Keratinocyte (primary cell): ENCODE measurements around the gene WLS. TPM values are rescaled to one million over a fixed set of nuclear protein-coding genes. Genes with fewer than 3 reads are reported as not detected.

Experiments used
- DNase-seq: peaks from one replicate; pipeline ENCODE4 v3.0.0-alpha.2; 2011; ENCODE audit warnings: low read depth, missing footprints, low spot score
- FAIRE-seq: peaks from 2 replicates; lab custom pipeline; 2011; peaks lifted over from hg19 to GRCh38; lab: Jason Lieb, UNC
- H2AFZ ChIP-seq: 2 replicates; pipeline ENCODE4 v1.6.0; 2012; ENCODE audit warnings: low read length, control low read depth, inconsistent platforms; ENCODE audit not compliant: control insufficient read depth
- H3K27ac ChIP-seq: 2 replicates; pipeline ENCODE4 v1.5.1; 2011; ENCODE audit warnings: low read length; ENCODE audit not compliant: control insufficient read depth, insufficient read depth
- H3K27me3 ChIP-seq: 3 replicates; pipeline ENCODE4 v1.6.0; 2011; ENCODE audit warnings: low read length; ENCODE audit not compliant: control insufficient read depth, insufficient read depth; ENCODE audit errors: extremely low read depth
- H3K36me3 ChIP-seq, 2 experiments: 2 replicates in 1 of 2; 3 replicates in 1 of 2; pipeline ENCODE4 v1.5.1; 2011; ENCODE audit warnings: low read length in 2 of 2, mild to moderate bottlenecking in 1 of 2; ENCODE audit not compliant: control insufficient read depth in 2 of 2, insufficient read depth in 2 of 2; ENCODE audit errors: extremely low read depth in 1 of 2
- H3K4me1 ChIP-seq: 3 replicates; pipeline ENCODE4 v1.5.1; 2011; ENCODE audit warnings: low read length; ENCODE audit not compliant: control insufficient read depth, insufficient read depth; ENCODE audit errors: extremely low read depth
- H3K4me2 ChIP-seq: 3 replicates; pipeline ENCODE4 v1.6.0; 2011; ENCODE audit warnings: low read depth, low read length; ENCODE audit not compliant: control insufficient read depth, insufficient read depth; ENCODE audit errors: extremely low read depth
- H3K4me3 ChIP-seq, 3 experiments: fragments of 200-600 bp in 1 of 3; sonication (generic) in 1 of 3; 2 replicates in 2 of 3; 3 replicates in 1 of 3; pipeline ENCODE4 v1.5.1; 2011 to 2016; ENCODE audit warnings: low read length in 3 of 3, mild to moderate bottlenecking in 3 of 3, control low read depth in 2 of 3, inconsistent platforms in 1 of 3, low read depth in 1 of 3, mixed read lengths in 1 of 3, mixed run types in 1 of 3, moderate library complexity in 1 of 3; ENCODE audit not compliant: control insufficient read depth in 2 of 3, insufficient read depth in 2 of 3; ENCODE audit errors: extremely low read depth in 1 of 3
- H3K79me2 ChIP-seq: 2 replicates; pipeline ENCODE4 v1.6.0; 2012; ENCODE audit warnings: low read length; ENCODE audit not compliant: control insufficient read depth, insufficient read depth
- H3K9ac ChIP-seq: 3 replicates; pipeline ENCODE4 v1.6.0; 2011; ENCODE audit warnings: low read length; ENCODE audit not compliant: control insufficient read depth, insufficient read depth; ENCODE audit errors: extremely low read depth
- H3K9me1 ChIP-seq: 3 replicates; pipeline ENCODE4 v1.6.0; 2011; ENCODE audit warnings: low read length; ENCODE audit not compliant: control insufficient read depth, insufficient read depth; ENCODE audit errors: extremely low read depth
- H3K9me3 ChIP-seq: 2 replicates; pipeline ENCODE4 v1.5.1; 2012; ENCODE audit warnings: low read depth, low read length; ENCODE audit not compliant: control insufficient read depth
- H4K20me1 ChIP-seq: 3 replicates; pipeline ENCODE4 v1.6.0; 2011; ENCODE audit warnings: low read length; ENCODE audit not compliant: control insufficient read depth, insufficient read depth; ENCODE audit errors: extremely low read depth
- EZH2 ChIP-seq: IDR thresholded peaks from one replicate; pipeline ENCODE4 v1.6.1; 2012; ENCODE audit warnings: inconsistent platforms, mild to moderate bottlenecking, low read length, moderate library complexity
- dilution Hi-C: fragments of 300-500 bp; cut with MboI; formaldehyde crosslinking; loops from one replicate; pipeline ENCODE4 v1.7.0; 2020; ENCODE audit warnings: low sequenced_read_pairs; ENCODE audit not compliant: extremely low pct_ligation_motif_present
- polyA plus RNA-seq, 5 experiments: library from polyadenylated mRNA; depleted of rRNA in 3 of 5; stranded (reverse) in 3 of 5; stranded (forward) in 1 of 5; unstranded in 1 of 5; fragments of >200 nt; gene quantifications; 1 replicate in 1 of 5; 2 replicates in 3 of 5; 3 replicates in 1 of 5; pipeline versions ENCODE4 v1.2.1 to v1.2.3, GENCODE V29; 2011 to 2012; ENCODE audit warnings: missing spikeins in 2 of 5, low read depth in 1 of 5, low replicate concordance in 1 of 5
- TF ChIP-seq, protein P1 (sequence below), 3 experiments: IDR thresholded peaks in 1 of 3; conservative IDR thresholded peaks in 1 of 3; optimal IDR thresholded peaks in 1 of 3; 2 replicates in 2 of 3; 3 replicates in 1 of 3; pipeline versions ENCODE3 to v1.5.1; 2011; ENCODE audit warnings: low read length in 3 of 3, mild to moderate bottlenecking in 3 of 3, moderate library complexity in 2 of 3, control low read depth in 1 of 3, inconsistent platforms in 1 of 3; ENCODE audit not compliant: insufficient read depth in 2 of 3; ENCODE audit errors: extremely low read depth in 1 of 3

WLS gene
- polyA plus RNA-seq, 1 donor (not counting 4 experiments of a cell fraction or from before 2014, with no cell fraction given) = 92.4 TPM

DNA sequence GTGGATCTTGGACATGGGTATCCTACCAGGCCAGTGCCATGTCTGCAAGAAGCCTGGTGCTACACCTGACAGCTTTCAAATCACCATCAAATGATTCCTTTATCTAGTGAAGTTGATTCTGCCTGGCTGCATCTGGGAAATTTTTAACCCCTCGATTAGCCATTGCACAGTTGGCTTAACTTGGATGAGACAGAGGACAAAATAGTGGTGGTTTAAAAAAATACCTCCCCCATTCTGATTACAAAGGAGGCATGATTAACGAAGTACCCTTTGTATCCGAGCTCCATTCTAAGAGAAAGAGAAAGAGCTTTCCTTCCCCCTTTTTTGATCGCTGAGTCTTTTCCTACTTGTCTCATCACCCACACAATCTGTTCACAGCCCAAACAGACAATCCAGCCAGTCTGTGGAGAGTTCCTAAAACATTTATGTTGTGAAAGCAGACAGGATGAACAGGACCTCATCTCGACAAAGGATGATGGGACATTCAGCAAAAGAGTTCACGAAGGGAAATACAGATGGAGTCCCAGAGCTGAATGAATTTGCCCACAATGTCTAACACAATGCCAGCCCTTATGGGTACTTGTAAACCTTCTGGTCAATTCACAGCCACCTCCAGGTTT, 20.5 kb downstream of the WLS start:
- no peaks in the 10 kb centered on the region for H4K20me1 ChIP-seq
- H3K9me1 ChIP-seq = no peaks in the 10 kb centered on the region
- H3K79me2 ChIP-seq = peaks cover 52% of the 10 kb centered on the region
- H3K9me3 ChIP-seq = no peaks in the 10 kb centered on the region
- H3K9ac ChIP-seq = no peak overlapping the region
- no peak for TF ChIP-seq EZH2
- TF ChIP-seq, protein P1, sequence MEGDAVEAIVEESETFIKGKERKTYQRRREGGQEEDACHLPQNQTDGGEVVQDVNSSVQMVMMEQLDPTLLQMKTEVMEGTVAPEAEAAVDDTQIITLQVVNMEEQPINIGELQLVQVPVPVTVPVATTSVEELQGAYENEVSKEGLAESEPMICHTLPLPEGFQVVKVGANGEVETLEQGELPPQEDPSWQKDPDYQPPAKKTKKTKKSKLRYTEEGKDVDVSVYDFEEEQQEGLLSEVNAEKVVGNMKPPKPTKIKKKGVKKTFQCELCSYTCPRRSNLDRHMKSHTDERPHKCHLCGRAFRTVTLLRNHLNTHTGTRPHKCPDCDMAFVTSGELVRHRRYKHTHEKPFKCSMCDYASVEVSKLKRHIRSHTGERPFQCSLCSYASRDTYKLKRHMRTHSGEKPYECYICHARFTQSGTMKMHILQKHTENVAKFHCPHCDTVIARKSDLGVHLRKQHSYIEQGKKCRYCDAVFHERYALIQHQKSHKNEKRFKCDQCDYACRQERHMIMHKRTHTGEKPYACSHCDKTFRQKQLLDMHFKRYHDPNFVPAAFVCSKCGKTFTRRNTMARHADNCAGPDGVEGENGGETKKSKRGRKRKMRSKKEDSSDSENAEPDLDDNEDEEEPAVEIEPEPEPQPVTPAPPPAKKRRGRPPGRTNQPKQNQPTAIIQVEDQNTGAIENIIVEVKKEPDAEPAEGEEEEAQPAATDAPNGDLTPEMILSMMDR (optimal IDR thresholded peaks at IDR 0.05 in 1 of 3, IDR thresholded peaks at IDR 0.05 in 1 of 3, conservative IDR thresholded peaks at IDR 0.05 in 1 of 3; ENCODE audit: extremely low read depth in 1 of 3, insufficient read depth in 2 of 3, low read length in 3 of 3) = no peak
- H3K27me3 ChIP-seq = no peaks in the 10 kb centered on the region
- peaks cover 19% of the 10 kb centered on the region for H3K4me1 ChIP-seq
- H3K36me3 ChIP-seq = no peaks in the 10 kb centered on the region
- H3K4me3 ChIP-seq = no peak overlapping the region
- dilution Hi-C loops = no loop called here
- no peak for FAIRE-seq
- no peak overlapping the region for H2AFZ ChIP-seq
- H3K4me2 ChIP-seq = no peak overlapping the region
- no peak for DNase-seq
- no peak overlapping the region for H3K27ac ChIP-seq

GRCh38 chr1:68210829-68211228, 21.5 kb downstream of the WLS start:
- Histone ChIP-seq H3K9me3 (no peaks in the 10 kb centered on the region), H3K27me3 (no peaks in the 10 kb centered on the region), H2AFZ (no peak overlapping the region), H3K4me1 (peaks cover 26% of the 10 kb centered on the region), H3K36me3 (no peaks in the 10 kb centered on the region), H3K4me3 (no peak overlapping the region), H3K9ac (no peak overlapping the region), H3K9me1 (no peaks in the 10 kb centered on the region), H3K27ac (no peak overlapping the region), H3K79me2 (peaks cover 54% of the 10 kb centered on the region), H3K4me2 (no peak overlapping the region), H4K20me1 (no peaks in the 10 kb centered on the region)
- TF ChIP-seq EZH2 = no peak
- TF ChIP-seq, protein P1 (optimal IDR thresholded peaks at IDR 0.05 in 1 of 3, IDR thresholded peaks at IDR 0.05 in 1 of 3, conservative IDR thresholded peaks at IDR 0.05 in 1 of 3; ENCODE audit: extremely low read depth in 1 of 3, insufficient read depth in 2 of 3, low read length in 3 of 3) = no peak
- FAIRE-seq (no peak), DNase-seq (no peak)
- dilution Hi-C loops = no loop called here
